Measurements from ENCODE around the gene PLEKHG4. TPM values are rescaled to one million over a fixed set of nuclear protein-coding genes. Genes with fewer than 3 reads are reported as not detected.

PLEKHG4 gene
- total RNA-seq, 2 donors from 2014 or later = 13.1 to 14.7 TPM

DNA sequence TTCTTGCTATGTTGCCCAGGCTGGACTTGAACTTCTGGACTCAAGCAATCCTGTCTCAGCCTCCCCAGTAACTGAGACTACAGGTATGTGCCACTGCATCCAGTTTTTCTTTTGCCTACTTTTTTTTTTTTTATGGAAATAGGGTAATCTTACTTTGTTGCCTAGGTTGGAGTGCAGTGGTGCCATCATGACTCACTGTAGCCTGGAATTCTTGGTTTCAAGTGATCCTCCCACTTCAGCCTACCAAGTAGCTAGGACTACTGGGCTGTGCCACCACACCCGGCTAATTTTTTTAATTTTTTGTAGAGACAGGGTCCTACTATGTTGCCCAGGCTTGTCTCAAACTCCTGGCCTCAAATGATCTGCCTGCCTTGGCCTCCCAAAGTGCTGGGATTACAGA lies 57.3 kb downstream of the PLEKHG4 start:
- Histone ChIP-seq H3K27me3 (no peaks in the 10 kb centered on the region), H3K9ac (ENCODE audit: low read depth in 2 of 2, low read length in 2 of 2) (no peak overlapping the region), H3K4me1 (no peaks in the 10 kb centered on the region), H3K27ac (no peak overlapping the region), H3K36me3 (no peaks in the 10 kb centered on the region), H3K9me3 (no peaks in the 10 kb centered on the region), H3K4me3 (no peak overlapping the region)
- TF ChIP-seq, protein P1, sequence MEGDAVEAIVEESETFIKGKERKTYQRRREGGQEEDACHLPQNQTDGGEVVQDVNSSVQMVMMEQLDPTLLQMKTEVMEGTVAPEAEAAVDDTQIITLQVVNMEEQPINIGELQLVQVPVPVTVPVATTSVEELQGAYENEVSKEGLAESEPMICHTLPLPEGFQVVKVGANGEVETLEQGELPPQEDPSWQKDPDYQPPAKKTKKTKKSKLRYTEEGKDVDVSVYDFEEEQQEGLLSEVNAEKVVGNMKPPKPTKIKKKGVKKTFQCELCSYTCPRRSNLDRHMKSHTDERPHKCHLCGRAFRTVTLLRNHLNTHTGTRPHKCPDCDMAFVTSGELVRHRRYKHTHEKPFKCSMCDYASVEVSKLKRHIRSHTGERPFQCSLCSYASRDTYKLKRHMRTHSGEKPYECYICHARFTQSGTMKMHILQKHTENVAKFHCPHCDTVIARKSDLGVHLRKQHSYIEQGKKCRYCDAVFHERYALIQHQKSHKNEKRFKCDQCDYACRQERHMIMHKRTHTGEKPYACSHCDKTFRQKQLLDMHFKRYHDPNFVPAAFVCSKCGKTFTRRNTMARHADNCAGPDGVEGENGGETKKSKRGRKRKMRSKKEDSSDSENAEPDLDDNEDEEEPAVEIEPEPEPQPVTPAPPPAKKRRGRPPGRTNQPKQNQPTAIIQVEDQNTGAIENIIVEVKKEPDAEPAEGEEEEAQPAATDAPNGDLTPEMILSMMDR (IDR thresholded peaks at IDR 0.05) = no peak
- no peak for DNase-seq
- intact Hi-C loops (cut with DNase I) = no loop called here

Other genes with a start within 250 kb of the PLEKHG4 start
- 10 to 100 TPM in 1 of 2 donors, 1 to 10 TPM in 1; 10.0 to 14.0 TPM for gene PHAF1, start 169.6 kb upstream of the PLEKHG4 start, total RNA-seq
- 1 to 10 TPM; 4.4 to 4.9 TPM for gene B3GNT9, start 128.5 kb upstream of the PLEKHG4 start, total RNA-seq
- 10 to 100 TPM; 27.5 to 37.1 TPM for gene TRADD, start 119.6 kb upstream of the PLEKHG4 start, total RNA-seq
- gene FBXL8, start 119.6 kb upstream of the PLEKHG4 start, total RNA-seq = 10 to 100 TPM; 12.0 to 27.1 TPM
- gene HSF4, start 114.8 kb upstream of the PLEKHG4 start, total RNA-seq = 10 to 100 TPM; 23.6 TPM
- gene NOL3, start 109.0 kb upstream of the PLEKHG4 start, total RNA-seq = 10 to 100 TPM; 26.2 to 31.0 TPM
- gene MATCAP1, start 95.6 kb upstream of the PLEKHG4 start, total RNA-seq = 10 to 100 TPM; 24.0 to 43.0 TPM
- 1 to 10 TPM; 2.3 to 4.6 TPM for gene EXOC3L1, start 89.4 kb upstream of the PLEKHG4 start, total RNA-seq
- gene E2F4, start 87.4 kb upstream of the PLEKHG4 start, total RNA-seq = 10 to 100 TPM; 53.3 to 89.0 TPM
- gene ELMO3, start 80.4 kb upstream of the PLEKHG4 start, total RNA-seq = 10 to 100 TPM; 60.7 to 75.6 TPM
- gene TMEM208, start 52.4 kb upstream of the PLEKHG4 start, total RNA-seq = 10 to 100 TPM; 42.8 to 69.0 TPM
- 10 to 100 TPM; 21.6 to 47.2 TPM for gene FHOD1, start 32.1 kb upstream of the PLEKHG4 start, total RNA-seq
- 1 to 10 TPM in 1 of 2 donors, under 1 TPM in 1; 0.48 to 2.1 TPM for gene SLC9A5, start 30.6 kb upstream of the PLEKHG4 start, total RNA-seq
- under 1 TPM in 1 of 2 donors, not detected in 1; 0.24 TPM for gene KCTD19, start 47.2 kb downstream of the PLEKHG4 start, total RNA-seq
- 1 to 10 TPM in 1 of 2 donors, not detected in 1; 1.1 TPM for gene LRRC36, start 47.3 kb downstream of the PLEKHG4 start, total RNA-seq
- 10 to 100 TPM in 1 of 2 donors, 1 to 10 TPM in 1; 3.7 to 12.3 TPM for gene TPPP3, start 114.0 kb downstream of the PLEKHG4 start, total RNA-seq
- gene ZDHHC1, start 136.9 kb downstream of the PLEKHG4 start, total RNA-seq = 1 to 10 TPM; 7.9 to 8.7 TPM
- 100 to 1,000 TPM; 348 to 378 TPM for gene HSD11B2, start 151.6 kb downstream of the PLEKHG4 start, total RNA-seq
- 100 to 1,000 TPM; 194 to 195 TPM for gene ATP6V0D1, start 201.6 kb downstream of the PLEKHG4 start, total RNA-seq
- gene AGRP, start 204.0 kb downstream of the PLEKHG4 start, total RNA-seq = not detected
- 10 to 100 TPM; 14.4 to 19.0 TPM for gene RIPOR1, start 249.3 kb downstream of the PLEKHG4 start, total RNA-seq

Measured in colonic mucosa (tissue), 4 donors.